ENCODE results near the gene RBMS3. TPM values are rescaled to one million over a fixed set of nuclear protein-coding genes. Genes with fewer than 3 reads are reported as not detected.

The RBMS3 gene
- total and polyA plus RNA-seq, 12 donors: 8.7 to 90.1 (median 51.2) TPM

DNA sequence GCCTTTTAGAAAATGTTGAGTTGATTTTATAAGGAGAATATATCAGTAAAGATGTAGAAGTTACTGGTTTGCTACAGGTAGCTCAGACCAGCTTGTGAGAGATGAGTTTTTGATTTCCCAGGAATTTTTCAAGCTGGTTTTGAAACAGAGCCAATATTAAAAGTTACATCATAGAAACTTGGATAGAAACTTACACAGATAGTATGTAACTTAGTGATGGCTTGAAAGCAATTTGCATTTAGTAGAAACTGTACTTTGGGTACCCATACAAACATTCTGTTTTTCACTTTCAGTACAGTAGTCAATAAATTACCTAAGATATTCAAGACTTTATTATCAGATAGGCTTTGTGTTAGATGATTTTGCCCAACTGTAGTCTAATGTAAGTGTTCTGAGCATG lies 93.4 kb downstream of the RBMS3 start:
- Histone ChIP-seq H3K4me1 (replicated peaks in 1 of 2) (peaks cover 0 to 28% of the 10 kb centered on the region in 2 donors), H3K27ac (no peak overlapping the region), H3K9me3 (replicated peaks in 1 of 3) (no peaks in the 10 kb centered on the region), H3K36me3 (replicated peaks in 1 of 2) (no peaks in the 10 kb centered on the region), H3K4me3 (no peak overlapping the region), H3K27me3 (no peaks in the 10 kb centered on the region)
- intact Hi-C loops (cut with DNase I): no loop called here
- no peak for TF ChIP-seq POLR2A (IDR thresholded peaks at IDR 0.05)
- TF ChIP-seq, protein P1, sequence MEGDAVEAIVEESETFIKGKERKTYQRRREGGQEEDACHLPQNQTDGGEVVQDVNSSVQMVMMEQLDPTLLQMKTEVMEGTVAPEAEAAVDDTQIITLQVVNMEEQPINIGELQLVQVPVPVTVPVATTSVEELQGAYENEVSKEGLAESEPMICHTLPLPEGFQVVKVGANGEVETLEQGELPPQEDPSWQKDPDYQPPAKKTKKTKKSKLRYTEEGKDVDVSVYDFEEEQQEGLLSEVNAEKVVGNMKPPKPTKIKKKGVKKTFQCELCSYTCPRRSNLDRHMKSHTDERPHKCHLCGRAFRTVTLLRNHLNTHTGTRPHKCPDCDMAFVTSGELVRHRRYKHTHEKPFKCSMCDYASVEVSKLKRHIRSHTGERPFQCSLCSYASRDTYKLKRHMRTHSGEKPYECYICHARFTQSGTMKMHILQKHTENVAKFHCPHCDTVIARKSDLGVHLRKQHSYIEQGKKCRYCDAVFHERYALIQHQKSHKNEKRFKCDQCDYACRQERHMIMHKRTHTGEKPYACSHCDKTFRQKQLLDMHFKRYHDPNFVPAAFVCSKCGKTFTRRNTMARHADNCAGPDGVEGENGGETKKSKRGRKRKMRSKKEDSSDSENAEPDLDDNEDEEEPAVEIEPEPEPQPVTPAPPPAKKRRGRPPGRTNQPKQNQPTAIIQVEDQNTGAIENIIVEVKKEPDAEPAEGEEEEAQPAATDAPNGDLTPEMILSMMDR (IDR thresholded peaks at IDR 0.05): no peak
- DNase-seq: no peak

DNA sequence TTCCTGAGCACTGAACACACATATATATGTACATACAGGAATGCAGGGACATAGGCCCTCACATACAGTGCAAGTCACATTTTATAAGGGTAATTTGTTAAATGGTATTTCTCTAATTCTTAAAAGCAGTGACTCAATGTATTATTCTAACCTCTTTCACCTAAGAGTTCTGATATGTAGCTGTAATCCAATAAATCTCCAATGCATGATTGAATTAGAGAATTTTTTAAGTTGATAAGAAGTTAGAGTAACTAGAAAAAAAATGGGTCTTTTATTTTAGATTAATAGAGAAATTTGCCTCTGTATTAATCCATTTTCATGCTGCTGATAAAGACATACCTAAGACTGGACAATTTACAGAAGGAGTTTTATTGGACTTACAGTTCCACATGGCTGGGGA lies 98.2 kb downstream of the RBMS3 start:
- intact Hi-C loops (cut with DNase I): no loop called here
- peaks cover 0 to 11% of the 10 kb centered on the region in 2 donors for H3K4me1 ChIP-seq (replicated peaks in 1 of 2)
- H3K9me3 ChIP-seq (replicated peaks in 1 of 3): no peaks in the 10 kb centered on the region
- H3K27me3 ChIP-seq: no peaks in the 10 kb centered on the region
- H3K4me3 ChIP-seq: no peak overlapping the region
- no peaks in the 10 kb centered on the region for H3K36me3 ChIP-seq (replicated peaks in 1 of 2)
- no peak overlapping the region for H3K27ac ChIP-seq
- DNase-seq: no peak
- TF ChIP-seq, protein P1 (IDR thresholded peaks at IDR 0.05): no peak
- no peak for TF ChIP-seq POLR2A (IDR thresholded peaks at IDR 0.05)

DNA sequence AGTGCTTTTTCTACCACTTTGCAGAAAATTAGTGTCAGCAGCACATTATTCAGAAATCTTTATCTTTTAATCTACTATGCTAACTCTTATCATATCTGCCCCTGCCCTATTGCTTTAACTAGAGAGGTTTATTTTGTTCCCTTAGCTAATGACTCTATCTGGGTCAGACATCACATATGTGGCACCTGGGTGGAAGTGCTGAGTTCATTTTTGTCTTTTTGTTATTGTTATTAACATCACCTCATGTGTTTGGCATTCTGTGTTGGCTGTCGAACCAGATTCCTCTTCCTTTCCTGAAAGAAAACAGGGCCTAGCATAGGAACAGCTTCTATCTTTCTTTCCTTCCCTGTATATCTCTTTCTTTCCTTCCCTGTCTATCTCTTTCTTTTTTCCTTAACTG lies 100.7 kb downstream of the RBMS3 start:
- intact Hi-C loops (cut with DNase I): no loop called here
- H3K27me3 ChIP-seq: no peaks in the 10 kb centered on the region
- H3K4me3 ChIP-seq: no peak overlapping the region
- H3K9me3 ChIP-seq (replicated peaks in 1 of 3): no peaks in the 10 kb centered on the region
- peak overlapping the region in 1 of 5 donors; percentile 14 for H3K27ac ChIP-seq
- no peaks in the 10 kb centered on the region for H3K36me3 ChIP-seq (replicated peaks in 1 of 2)
- DNase-seq: no peak
- WGBS, 4 donors: 68 to 87% (median 68%) methylated on average over 1 of the region's 1 CpG
- TF ChIP-seq, protein P1 (IDR thresholded peaks at IDR 0.05): no peak
- no peak for TF ChIP-seq POLR2A (IDR thresholded peaks at IDR 0.05)
- H3K4me1 ChIP-seq (replicated peaks in 1 of 2): peaks cover 0 to 11% of the 10 kb centered on the region in 2 donors

DNA sequence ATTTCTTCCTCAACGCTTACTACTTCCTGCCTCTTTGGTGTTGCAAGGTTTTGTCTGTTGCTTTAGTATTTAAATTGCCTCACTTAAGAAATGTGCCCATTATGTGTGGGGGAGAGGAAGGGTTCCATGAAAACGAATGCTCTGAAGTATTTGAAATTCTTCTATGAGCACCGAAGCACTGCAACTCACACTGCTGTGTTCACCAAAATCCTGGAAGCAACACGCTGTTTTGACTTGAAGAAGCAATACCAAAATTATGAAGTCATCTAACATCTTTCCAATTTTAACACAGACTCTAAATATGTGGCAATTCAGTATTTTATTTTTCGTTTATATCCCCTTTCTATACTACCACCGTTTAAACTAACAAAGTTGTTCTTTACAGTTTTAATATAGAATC lies 101.5 kb downstream of the RBMS3 start:
- Histone ChIP-seq H3K27ac (peak overlapping the region in 1 of 5 donors; percentile 4), H3K4me3 (no peak overlapping the region), H3K27me3 (no peaks in the 10 kb centered on the region), H3K9me3 (replicated peaks in 1 of 3) (no peaks in the 10 kb centered on the region), H3K36me3 (replicated peaks in 1 of 2) (no peaks in the 10 kb centered on the region), H3K4me1 (replicated peaks in 1 of 2) (peaks cover 0 to 11% of the 10 kb centered on the region in 2 donors)
- TF ChIP-seq, protein P1 (IDR thresholded peaks at IDR 0.05): no peak
- no peak for TF ChIP-seq POLR2A (IDR thresholded peaks at IDR 0.05)
- WGBS, 4 donors: 77 to 82% (median 80%) methylated on average over 6 of the region's 6 CpGs
- intact Hi-C loops (cut with DNase I): no loop called here
- no peak for DNase-seq
